Activated T-cell treated with anti-CD3 and anti-CD28 coated beads for 1 hour (primary cell): ENCODE results near the gene GLB1L2.

Source experiments
- DNase-seq: peaks from one replicate; pipeline ENCODE4 v3.0.0-alpha.2; 2020; ENCODE audit warnings: low read depth

The GLB1L2 gene

DNA sequence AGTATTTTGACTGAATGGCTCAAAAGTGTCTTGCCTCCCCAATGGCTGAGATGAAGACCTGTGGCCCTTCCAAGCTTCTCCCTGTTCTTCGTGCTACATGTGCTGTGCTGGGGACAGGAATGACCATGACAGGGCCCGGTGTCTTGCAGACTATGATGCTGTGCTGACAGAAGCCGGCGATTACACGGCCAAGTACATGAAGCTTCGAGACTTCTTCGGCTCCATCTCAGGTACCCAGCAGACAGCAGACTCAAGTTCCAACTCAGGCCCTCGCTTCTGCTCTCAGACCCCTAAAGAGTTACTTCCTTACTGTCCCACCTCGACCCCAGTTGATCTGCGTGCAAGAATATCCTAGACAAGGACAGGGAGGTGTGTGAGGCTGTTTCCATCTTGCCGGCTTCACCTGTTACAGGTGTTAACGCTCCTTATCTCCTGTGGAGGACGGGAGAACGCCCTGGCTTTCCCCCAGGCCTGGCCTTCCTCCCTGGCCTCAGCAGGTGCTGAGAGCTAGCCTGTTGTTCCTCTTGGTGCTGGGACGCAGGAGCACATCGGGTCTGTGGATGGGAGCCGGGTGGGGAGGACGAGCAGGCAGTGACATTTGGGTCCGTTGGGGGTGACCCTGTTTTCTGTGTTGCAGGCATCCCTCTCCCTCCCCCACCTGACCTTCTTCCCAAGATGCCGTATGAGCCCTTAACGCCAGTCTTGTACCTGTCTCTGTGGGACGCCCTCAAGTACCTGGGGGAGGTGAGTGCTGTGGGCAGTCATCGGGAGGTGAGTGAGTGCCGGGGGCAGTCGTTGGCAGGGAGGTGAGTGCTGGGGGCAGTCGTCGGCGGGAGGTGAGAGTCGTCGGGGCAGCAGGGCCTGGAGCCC, 38.1 kb downstream of the GLB1L2 start:
- DNase-seq = no peak

DNA sequence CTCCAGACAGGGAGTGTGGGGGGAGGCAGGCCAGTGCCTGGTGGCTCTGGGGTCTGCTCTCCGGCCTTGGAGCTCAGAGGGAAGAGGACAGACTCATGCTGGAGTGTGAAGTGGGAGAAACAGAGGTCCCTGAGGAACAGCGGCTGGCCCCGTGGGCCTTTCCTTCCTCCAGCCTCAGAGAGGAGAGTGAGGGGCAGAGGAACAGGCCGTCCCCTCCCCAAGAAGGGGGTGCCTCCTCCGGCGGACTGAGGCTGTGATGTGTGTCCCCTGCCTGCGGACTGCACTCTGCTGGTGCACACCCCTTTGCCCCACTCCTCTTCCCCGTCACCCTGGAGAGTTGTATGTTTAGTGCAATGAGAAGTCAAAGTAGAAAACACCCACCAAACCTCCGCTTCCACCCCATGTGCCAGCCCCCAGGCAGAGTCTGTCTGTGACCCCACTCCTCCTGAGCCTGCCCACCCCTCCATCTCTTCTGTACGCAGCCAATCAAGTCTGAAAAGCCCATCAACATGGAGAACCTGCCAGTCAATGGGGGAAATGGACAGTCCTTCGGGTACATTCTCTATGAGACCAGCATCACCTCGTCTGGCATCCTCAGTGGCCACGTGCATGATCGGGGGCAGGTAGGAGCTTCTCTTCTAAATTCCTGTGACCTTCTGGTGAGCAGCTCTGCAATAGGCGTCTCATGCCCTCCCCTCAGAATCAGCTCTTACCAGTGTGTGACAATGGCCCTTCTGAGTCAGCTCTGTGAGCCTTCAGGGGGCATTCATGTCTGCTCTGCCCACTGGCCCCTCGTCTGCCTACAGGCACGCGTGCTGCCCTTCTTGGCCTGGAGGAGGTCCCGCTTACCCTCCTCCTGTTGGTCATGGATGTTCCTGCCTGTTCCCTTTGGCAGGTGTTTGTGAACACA, 39.0 kb downstream of the GLB1L2 start:
- DNase-seq = no peak

DNA sequence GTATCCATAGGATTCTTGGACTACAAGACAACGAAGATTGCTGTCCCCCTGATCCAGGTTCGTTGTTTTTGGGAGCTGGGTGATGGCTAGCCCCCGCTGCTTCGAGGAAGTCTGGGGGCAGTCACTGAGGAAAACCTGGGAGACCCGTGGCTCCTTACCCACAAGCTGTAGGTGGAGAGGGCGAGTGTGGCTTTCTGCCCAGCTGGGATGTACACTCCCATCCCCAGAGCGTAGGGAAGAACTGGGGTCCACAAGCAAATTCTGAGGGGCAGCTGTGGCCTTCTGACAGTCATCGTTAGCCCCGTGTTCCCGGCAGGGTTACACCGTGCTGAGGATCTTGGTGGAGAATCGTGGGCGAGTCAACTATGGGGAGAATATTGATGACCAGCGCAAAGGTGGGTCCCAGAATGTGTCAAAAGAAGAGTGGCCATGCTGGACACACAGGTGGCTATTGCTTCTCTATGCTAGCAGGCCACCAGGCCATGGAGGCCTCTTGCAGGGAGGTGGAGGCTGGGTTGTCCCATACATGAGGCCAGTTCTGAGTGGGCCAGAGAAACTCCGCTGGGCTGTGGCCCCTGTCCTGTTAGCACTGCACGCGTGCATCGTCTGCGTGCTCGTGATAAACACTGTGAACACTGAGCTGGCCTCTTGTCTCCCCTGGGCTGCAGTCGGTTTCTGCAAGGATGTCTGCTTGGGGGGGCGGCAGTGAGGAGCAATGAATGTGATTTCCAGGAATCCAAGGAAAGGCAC, 39.8 kb downstream of the GLB1L2 start:
- DNase-seq = no peak

DNA sequence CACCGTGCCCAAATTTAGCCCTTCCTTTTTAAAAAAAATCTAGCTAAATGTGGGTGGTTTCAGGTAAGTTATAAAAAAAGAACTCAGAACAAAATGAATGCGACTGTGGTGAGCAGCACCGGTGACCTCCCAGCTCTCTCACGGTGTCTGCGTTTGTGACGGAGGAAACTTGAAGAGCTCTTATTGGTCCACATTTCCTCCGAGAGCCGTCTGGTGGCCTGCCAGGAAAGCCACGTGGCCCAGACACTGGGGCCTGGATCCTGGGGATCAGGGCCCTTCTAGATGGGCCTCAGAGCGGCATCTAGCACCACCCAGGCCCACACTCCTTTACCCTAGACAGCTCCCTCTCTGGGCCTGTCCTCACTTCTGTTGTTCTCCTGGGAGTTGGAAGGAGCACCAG, 40.7 kb downstream of the GLB1L2 start:
- DNase-seq = no peak

DNA sequence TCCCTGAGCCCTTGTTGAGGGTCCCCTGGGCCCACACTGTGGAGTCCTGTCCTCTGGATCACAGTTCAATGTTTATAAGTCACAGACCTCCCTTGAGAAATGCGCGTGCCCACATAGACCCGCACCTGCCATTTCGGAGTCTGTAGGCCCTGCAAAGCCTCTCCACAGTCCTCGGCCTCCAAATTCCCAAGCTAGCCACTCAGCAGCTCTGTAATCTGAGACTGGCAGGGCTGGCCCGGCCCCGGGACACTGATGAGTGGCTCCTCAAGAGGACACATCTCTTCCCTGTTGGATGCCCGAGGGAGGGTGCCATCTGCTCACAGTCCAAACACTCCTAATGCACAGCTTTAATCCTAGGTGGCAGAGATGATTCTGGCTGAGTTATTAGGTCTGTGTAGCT, 41.2 kb downstream of the GLB1L2 start:
- no peak for DNase-seq

DNA sequence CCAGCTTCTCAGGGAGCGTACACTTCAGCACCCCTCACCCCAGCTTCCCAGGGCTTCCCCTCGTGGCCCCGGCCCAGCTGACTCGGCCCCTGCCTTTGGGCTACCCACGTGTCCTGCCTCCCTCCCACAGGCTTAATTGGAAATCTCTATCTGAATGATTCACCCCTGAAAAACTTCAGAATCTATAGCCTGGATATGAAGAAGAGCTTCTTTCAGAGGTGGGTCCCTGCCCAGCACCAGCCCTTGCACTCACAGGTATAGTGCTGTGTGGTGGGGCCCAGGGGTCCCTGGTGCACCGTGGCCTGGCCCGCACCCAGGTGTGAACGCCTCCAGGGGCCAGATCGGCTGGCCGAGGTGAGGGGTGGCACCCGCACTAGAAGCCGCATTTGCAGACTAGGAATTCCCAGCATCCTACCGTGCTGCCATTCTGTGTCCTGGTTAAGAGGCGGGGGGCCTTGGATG, 41.8 kb downstream of the GLB1L2 start:
- no peak for DNase-seq

DNA sequence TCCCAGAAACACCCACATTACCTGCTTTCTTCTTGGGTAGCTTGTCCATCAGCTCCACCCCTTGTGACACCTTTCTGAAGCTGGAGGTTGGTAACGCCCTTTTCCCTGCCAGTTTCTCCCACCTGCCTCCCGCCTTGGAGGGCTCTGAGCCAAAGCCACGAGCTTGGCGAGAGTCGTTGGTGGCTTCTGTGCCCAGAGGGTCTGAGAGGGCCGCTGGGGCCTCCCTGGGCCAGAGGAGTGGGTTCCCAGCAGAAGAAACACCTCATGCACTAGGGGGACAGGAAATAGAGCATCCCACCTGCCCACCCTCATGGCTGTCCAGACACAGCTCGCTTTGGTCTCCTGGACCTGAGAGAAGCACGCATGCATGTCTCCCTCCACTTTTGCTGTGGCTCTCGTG, 42.4 kb downstream of the GLB1L2 start:
- DNase-seq = no peak

DNA sequence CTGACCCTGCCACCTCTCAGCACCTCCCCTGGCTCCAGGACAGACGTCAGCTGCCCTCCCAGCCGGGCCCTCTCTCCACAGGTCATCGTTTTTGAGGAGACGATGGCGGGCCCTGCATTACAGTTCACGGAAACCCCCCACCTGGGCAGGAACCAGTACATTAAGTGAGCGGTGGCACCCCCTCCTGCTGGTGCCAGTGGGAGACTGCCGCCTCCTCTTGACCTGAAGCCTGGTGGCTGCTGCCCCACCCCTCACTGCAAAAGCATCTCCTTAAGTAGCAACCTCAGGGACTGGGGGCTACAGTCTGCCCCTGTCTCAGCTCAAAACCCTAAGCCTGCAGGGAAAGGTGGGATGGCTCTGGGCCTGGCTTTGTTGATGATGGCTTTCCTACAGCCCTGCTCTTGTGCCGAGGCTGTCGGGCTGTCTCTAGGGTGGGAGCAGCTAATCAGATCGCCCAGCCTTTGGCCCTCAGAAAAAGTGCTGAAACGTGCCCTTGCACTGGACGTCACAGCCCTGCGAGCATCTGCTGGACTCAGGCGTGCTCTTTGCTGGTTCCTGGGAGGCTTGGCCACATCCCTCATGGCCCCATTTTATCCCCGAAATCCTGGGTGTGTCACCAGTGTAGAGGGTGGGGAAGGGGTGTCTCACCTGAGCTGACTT, 43.2 kb downstream of the GLB1L2 start:
- DNase-seq = no peak

DNA sequence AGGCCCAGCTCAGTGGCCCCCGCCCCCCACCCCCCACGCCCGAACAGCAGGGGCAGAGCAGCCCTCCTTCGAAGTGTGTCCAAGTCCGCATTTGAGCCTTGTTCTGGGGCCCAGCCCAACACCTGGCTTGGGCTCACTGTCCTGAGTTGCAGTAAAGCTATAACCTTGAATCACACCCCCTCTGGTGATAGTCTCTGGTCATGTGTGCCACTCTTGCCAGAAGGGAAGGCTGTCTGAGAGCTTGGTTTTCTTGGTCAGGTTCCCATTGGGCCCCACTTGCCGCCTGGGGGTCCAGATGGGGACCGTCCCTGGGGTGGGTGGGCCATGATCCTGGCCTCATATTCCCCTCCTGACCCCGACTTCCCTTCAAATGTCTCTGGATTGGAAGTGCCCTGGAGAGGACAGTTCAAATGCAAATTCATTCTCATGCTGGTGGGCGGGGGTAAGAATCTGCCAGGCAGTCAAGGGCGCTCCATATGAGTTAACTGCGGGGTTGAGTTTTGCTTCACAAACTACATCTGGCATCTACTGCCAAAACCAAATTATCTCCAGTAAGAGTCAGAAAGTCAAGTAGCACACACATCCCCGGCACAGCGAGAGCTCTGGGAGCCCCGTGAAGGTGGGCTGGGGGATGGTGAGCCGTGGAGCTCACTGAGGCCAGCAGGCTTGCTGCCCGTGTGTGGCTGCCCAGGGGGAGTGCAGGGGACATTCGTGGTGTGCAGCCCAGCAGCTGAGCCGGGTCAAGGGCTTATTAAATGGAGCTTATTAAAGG, 44.5 kb downstream of the GLB1L2 start:
- no peak for DNase-seq

DNA sequence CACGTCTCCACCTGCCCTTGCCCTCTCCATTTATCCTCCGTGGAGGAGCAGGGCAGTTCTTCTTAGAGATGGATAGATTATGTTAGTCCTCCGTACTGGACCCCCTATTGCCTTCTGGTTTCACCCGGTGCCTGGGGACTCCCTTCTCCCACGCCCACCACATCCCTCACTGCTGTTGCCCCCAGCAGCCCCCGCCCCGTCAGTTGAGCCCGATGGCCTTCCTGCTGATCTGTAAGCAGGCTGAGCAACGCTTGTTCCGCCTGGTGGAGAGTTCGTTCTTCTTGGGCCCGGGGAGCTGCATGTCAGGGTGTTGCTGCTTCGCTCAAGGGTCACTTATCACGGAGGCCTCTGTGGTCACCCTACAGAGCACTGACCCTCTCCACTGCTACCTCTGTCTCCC, 46.1 kb downstream of the GLB1L2 start:
- no peak for DNase-seq

DNA sequence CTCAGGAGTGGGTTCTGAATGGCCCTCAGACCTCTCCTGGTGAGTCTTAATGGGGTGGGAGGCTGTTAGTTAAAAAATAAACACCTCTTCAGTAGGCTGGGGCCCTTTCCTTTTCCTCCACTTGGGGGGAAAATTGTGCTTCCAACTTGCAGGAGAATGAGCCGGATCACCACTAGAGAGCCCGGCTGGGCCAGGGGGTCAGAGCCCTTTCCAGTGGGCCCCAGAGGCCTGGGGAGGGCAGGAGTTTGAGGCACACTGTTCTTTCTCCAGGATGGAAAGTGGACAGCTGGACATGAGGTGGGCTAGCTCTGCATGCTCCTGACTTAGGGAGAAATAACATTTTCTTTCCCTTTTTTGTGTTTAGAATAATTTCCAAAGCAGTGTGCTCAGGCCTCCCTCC, 47.5 kb downstream of the GLB1L2 start:
- no peak for DNase-seq

DNA sequence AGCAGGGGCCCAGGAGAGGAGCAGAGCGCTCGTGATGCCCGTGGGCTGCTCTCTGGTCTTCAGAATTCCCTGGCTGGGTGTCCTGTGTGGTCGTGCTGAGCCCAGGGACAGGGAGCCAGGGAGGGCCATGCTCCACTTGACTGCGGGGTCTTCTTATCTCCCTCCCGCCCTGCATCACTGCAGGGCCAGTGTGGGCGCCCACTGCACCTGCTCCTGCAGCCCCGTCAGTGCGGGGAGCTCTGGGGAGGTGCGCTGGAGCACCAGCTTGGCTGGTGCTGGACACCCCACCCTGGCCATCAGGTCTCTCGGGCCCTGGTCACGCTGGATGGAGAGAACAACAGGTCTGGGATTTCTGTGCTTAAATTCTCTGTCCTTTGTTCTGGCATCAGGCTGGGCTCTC, 48.4 kb downstream of the GLB1L2 start:
- no peak for DNase-seq

DNA sequence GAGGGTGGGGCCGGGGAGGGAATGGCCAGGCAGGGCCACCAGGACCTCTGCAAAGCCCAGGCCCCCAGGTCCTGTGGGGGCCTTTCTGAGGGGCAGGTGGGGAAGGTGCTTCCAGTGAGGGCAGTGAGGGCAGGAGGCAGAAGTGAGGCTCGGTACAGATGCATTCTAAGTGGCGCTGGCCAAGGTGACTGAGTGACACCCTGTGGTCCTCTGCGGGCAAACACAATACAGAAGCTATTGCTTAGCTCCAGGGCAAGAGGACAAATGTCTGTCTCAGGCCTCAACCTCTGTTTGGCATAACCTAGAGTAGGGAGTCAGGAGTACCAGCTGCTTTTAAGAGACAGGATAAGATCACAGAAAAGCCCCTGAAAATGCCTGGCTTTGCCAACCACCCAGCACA, 49.0 kb downstream of the GLB1L2 start:
- DNase-seq = no peak

DNA sequence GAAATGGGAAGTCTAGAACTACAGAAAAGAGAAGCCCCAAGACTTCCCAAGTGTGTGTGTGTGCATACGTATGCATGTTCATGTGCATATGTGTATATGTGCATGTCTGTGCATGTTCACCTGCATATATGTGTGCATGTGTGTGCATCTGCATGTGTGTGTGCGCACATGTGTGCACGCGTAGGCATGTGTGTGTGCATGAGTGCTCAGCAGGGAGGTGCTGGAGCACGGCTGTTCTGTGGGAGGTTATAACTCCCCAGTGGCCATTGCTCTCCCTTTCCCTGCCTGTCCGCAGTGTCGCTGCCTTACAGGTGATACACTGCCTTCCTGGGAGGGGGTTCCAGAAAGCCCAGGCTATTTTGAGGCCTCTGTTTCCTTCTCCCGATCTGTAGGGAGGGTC, 50.5 kb downstream of the GLB1L2 start:
- no peak for DNase-seq

DNA sequence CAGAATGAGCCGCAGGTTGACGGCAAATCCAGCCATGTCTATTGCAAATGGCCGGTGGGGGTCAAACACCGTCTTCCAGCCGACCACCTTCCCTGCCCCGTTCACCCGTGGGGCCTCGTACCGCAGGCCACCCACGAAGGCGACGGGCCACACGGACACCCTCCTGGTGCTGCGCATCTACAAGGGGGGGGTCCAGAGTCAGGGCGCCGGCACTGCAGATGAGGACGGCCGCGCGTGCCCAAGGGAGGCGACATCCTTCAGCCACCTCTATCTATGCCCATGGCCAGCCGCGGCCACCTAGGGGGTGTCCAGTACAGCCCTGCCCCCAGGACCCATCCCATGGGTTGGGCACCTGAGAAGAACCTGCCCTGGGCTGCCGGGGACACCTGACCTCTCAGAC, 51.0 kb downstream of the GLB1L2 start:
- DNase-seq = no peak

DNA sequence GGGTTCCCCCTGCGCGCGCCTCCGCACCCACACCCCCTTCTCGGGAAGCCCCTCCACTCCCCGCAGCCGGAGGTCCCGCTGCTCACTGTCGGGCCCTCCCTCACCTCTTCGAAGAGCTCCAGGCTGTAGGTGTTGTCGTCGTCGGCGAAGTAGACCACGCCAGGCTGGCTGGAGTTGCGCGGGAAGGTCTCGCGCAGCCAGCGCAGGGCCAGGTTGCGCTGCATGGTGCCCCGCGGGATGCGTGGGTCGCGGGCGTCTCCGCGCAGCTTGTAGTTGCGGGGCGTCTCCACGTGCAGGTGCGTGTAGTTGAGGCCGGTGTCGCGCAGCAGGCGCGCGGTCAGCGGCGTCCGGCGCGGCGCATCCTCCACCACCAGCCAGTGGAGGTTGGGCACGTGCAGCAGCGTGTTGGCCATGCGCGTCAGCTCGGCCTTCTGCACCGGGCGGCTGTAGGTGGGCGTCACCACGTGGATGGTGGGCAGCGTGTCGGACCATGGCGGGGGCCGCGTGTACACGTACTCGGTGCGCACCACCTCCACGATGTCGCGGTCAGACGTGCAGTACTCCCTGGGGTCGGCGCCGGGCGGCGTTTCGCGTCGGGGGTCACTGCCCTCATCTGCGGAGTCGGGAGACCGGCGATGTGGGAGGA, 51.9 kb downstream of the GLB1L2 start:
- no peak for DNase-seq

DNA sequence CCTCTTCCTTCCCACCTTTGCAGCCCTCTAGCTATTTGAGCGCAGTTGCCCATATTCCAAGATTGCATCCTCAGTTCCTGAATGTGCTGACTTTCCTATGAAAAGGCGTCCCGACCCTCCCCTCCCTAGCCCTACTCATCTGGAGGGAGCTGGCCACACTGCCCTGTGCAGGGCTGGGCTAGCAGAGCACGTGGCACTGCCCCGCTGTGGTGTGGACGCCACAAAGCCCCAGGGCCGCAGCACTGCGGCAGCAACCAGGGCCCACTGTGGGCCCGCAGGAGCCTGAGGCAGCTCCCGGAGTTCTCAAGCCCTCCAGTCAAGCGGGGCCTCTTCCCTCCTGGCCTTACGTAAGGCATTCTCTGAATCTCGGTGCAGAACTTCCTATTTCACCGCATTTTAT, 52.6 kb downstream of the GLB1L2 start:
- DNase-seq = no peak

DNA sequence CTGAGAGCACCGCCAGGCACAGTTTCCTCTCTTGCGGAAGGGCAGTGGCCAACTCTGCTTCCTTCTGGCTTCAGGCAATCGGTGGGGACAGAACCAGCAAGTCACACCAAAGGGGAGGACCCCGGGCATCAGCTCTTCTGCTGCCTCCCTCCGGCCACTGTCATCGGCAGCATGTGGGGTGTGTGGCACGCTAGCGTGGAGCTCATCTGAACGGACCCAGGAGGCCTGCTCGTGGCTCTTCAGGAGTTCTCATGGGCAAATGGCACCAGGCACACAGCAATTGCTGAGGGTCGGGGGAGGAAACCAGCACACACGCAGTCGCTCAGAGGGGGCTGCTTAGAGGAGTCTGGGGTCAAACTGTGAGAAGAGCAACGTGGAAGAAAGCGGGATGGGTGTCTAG, 53.4 kb downstream of the GLB1L2 start:
- no peak for DNase-seq

DNA sequence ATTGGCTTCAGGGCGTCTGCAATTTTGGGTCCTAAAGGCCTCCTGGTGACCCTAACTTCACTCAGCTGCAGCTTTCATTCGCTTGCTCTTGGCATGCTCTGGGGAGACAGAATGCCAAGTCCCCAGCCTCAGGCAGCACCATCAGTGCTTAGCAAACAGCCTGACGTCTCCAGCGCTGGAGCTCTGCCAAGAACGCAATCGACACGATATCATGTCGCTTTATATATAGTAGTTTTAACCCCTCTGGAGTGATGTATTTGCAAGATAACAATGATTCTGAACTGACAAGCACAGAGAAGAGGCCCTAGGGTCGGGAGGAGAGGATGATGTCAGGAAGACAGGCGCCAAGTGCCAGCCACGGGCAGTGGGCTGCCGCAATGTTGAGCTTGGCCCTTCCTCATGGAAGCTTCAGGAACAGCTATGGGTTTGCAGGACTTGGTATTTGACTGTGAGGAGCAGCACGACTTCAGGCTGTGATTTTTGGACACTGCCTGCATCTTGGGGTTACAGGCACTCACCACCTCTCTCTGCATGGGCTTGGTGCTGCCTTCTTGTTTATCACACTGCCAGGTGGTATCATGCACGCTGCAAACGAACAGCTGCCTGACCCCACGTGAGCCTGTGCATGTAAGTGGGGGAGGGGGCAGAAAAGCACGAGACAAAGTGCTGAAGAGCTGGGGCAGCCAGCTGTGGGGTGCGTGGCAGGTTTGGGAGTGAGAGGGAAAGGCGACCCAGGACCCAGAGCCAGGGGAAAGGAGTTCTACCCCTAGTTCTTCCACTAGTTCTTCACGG, 54.2 kb downstream of the GLB1L2 start:
- DNase-seq = no peak

DNA sequence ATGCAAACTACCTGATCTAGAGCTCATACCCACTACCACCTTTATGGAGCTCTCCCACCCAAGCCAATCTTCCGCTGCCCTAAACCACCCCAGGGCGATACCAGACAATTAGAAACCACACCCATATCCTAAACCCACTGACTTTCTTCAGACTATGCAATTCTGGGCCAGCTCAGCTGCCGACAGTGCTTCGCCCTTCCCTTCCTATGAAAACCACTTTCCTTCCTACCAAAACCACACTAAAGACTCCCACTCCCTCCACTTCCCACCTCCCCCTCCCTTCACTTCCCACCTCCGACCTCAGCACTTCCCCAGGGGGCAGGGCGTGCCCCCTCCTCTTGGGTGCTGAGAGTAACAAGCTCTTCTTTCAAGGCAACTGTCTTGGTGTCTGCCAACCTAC, 55.2 kb downstream of the GLB1L2 start:
- DNase-seq = no peak
